Stimulated activated CD4-positive, alpha-beta T cell treated with anti-CD3 and anti-CD28 coated beads, Interleukin-4, amount 100 ng/mL, for 4 hours (primary cell): ENCODE results near the gene PGGHG.

Experiments
- DNase-seq, 2 experiments: peaks; one replicate each; pipeline ENCODE4 v3.0.0-alpha.2; 2020

The PGGHG gene

DNA sequence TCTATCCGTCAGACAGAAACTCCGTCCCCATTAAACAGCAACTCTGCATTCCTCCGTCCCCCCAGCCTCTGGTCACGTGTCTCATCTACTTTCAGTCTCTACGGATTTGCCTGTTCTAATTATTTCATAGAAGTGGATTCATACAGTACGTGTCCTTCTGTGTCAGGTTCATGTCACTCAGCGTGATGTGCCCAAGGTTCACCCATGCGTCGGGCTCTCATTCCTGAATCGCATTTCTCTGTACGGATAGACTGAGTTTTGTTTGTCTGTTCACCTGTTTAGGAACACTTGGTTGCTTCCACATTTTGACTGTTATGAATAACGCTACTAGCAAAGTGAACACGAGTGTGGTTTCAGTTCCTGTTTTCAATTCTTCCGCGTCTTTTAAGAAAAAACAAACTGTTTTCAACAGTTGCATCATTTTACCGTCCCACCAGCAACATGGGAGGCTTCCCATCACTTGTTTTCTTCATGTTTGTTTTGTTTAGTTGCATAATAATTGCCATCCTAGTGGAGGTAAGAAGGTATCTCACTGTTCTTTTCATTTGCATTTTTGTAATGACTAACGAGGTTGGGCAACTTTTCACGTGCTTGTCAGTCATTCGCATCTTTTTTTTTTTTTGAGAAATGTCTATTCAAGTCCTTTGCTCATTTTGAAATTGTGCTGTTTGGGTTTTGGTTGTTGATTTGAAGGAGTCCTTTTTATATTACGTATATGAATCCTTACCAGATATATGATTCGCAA lies 19.6 kb upstream of the PGGHG start:
- DNase-seq: peak in 1 of 2 experiments; percentile 35

DNA sequence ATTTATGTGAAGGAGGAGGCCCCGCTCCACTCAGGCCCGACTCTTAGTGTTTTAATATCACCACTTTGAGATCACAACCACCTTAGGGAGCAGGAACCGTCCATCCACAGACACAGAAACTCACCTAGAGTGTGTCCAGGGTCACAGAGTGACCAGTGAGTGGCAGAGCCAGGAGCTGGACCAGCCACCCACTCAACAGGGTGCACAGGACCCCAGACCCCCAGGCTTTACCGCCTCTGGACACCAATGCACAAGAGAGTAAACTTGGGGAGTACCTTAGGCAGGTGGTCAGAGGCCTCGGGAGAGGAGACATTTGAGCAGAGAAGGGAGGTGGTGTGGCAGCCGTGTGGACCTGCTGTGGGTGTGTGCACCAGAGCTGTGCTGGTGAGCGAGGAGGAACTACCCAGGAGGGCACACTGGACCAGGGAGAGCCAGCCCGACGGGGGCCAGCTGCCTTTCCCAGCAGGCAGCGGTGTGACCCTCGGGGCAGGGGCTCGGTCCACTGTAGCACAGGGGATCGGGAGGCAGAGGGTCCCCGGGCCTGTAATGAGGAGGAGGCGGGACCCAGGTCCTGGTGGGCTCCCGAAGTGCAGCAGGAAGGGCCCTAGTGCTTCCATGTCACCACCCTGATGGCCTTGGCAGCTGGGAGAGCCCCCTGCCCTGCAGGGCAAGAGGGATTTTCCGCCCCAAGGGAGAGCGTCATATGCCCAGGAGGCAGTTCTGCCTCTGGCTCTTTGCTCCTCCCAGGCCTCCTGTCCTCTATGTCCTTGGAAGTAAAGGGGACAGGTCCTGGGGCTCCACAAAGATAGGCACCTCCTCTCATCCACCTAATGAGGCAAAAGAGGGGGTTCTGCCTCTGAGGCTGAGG lies 18.2 kb upstream of the PGGHG start:
- no peak for DNase-seq

DNA sequence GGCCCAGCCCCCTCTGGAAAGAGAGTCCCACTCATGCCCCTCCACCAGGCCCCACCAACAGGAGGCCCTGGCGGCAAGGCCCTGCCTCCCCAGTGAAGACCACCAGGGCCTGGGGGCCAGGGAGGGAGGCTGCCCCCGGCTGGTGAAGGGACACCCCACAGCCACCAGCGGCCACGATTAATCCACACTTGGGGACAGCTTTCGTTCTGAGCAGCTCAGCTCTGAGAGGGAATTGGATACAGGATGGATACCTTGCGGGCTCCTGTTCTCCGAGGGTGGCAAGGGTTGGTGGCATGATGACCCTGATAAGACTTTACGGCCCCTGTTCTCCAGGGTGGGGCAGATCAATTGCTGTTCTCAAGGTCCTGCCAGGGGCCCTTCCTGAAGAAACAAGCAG lies 17.6 kb upstream of the PGGHG start:
- DNase-seq: no peak

GRCh38 chr11:272195-272930 lies 16.6 kb upstream of the PGGHG start:
- DNase-seq: no peak

DNA sequence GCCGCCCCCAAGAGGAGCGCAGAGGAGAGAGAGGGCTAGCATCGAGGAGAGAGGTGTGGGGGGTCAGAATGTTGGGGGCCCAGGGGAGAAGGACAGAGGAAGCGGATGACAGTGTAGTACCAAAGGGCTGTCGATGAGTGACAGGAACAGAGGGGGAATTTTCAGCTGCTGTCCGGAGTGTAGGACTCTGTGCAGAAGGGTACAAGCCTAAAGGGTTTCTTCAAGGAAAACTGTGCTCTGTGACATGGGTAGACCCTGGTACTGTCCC lies 16.1 kb upstream of the PGGHG start:
- DNase-seq: no peak

DNA sequence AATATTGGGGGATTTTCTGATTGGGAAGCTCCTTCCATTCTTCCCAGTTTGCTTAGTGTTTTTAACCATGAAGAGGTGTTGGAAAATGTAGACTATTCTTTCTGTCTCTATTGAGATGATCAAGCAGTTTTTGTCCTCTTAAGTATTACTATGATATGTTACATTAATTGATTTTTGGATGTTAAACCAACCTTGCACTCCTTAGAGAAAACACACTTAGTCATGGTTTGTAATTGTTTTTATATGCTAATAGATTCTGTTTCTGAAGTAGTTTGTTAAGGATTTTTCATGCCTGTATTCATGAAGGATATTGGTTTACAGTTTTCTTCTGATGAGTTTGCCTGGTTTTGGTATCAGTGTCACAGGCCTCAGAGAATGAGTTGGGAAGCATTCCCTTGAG lies 12.7 kb upstream of the PGGHG start:
- no peak for DNase-seq

DNA sequence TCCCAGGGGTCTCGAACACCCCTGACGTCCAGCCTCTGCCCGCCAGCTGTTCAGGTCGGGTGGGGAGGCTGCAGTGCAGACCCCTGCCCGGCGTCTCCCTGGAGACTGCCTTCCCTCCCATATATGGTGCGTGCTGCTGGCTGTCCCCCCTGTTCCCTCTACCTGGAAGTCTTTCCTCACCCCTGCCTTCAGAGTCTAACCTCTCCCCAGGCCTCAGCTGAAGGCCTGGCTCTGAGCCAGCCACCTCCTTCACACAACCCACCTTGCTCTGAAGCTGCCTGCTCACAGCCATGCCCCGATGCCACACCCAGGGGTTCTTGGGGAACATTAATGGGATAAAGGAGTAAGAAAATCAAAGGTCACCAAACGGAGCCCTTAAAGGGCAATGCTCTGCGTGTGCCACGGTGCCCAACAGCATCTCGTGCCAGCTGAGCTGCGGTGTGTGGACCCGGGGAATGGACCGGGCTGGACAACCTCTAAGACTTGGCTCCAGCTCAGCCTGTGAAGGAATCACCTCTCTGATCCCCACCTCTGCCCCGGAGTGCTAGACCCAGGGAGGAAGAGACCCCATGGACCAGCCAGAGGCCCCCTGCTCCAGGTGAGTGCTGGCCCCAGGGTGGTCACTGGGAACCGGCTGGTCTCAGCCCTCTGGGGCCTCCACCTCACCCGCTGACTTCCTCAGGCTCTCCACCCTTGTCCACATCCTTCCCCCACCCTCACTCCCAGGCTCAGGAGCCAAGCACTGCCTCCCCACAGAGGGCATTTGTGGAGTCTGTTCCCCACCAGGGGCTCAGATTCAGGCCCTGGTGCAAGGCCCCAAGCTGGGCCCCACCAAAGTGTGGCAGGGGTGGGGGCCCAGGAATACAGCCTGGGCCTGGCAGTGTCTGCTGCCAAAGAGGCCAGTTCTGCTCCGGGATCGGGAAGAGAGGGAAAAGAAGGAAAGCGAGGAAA lies 10.7 kb upstream of the PGGHG start, which contains the start of gene NLRP6:
NLRP6 (plus strand) TSS at position 407 of the 951 bp plus-strand sequence; CDS start at position 570, 163 bp downstream.
- no peak for DNase-seq

- DNase-seq: no peak
Measured at GRCh38 chr11:279040-279965, 9.6 kb upstream of the PGGHG start.

- DNase-seq: peak; percentile 47 to 48
Measured at GRCh38 chr11:279966-280705, 8.8 kb upstream of the PGGHG start.

GRCh38 chr11:280706-281485 lies 8.0 kb upstream of the PGGHG start:
- DNase-seq: no peak

- DNase-seq: no peak
Measured at GRCh38 chr11:281486-282161, 7.3 kb upstream of the PGGHG start.

GRCh38 chr11:282171-282570 lies 6.8 kb upstream of the PGGHG start:
- no peak for DNase-seq

- no peak for DNase-seq
Measured at GRCh38 chr11:282630-283360, 6.1 kb upstream of the PGGHG start.

- DNase-seq: no peak
Measured at GRCh38 chr11:283405-284104, 5.4 kb upstream of the PGGHG start.

DNA sequence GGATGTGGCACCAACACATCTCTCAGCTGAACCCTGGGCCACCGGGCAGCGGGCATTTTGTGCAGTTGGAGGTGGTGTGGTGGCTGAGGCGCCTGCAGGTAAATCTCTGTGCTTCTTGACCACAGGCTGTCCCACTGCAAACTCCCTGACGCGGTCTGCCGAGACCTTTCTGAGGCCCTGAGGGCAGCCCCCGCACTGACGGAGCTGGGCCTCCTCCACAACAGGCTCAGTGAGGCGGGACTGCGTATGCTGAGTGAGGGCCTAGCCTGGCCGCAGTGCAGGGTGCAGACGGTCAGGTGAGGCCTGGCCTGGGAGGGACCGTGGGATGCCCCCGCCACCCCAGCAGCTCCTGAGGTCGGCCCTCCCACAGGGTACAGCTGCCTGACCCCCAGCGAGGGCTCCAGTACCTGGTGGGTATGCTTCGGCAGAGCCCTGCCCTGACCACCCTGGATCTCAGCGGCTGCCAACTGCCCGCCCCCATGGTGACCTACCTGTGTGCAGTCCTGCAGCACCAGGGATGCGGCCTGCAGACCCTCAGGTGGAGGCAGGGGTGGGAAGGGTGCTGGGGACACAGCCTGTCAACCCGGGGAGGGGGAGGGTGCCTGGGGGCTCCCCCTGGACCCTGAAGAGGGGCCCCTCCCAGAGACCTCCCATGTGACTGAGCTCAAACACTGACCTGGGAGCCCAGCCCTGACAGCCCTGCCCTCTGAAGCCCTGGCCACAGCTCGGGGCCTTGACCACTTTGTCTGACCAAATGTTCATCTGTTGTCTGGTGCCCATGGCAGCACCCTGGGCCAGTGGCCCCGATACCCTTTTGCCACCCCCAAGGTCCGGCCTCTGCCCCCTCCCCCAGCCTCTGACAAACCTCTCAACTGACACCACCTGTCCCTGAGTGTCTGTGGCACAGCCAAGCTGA lies 4.6 kb upstream of the PGGHG start:
- peak in 1 of 2 experiments; percentile 0 for DNase-seq
